T-helper 17 cell (primary cell): ENCODE measurements around the gene CAMK1D. TPM values are rescaled to one million over a fixed set of nuclear protein-coding genes. Genes with fewer than 3 reads are reported as not detected.
"Not testable (repeated sequence)": the region's sequence is repeated elsewhere in the genome, so short reads cannot be mapped to it uniquely, and the experiment has no call there.

Source experiments
- ATAC-seq: fragments of 150-1000 bp; cut with Tn5 transposase; 2 replicates; pipeline ENCODE4 v1.10.0; 2021; ENCODE audit warnings: mild to moderate bottlenecking, moderate library complexity
- DNase-seq, 3 donors: peaks; one replicate each; pipeline versions ENCODE4 v3.0.0 to v3.0.0-alpha.2; 2020 to 2021
- H3K9me3 ChIP-seq: one replicate; pipeline ENCODE4 v1.7.0; 2013; ENCODE audit warnings: low read length, mild to moderate bottlenecking; ENCODE audit not compliant: control insufficient read depth, poor library complexity, severe bottlenecking
- H3K27ac Mint-ChIP-seq: one replicate; pipeline ENCODE4 v1.8.0; 2022; ENCODE audit warnings: mild to moderate bottlenecking, moderate library complexity, mixed read lengths
- H3K27me3 Mint-ChIP-seq: one replicate; pipeline ENCODE4 v1.8.0; 2022; ENCODE audit warnings: mixed read lengths
- H3K36me3 Mint-ChIP-seq: one replicate; pipeline ENCODE4 v1.8.0; 2022; ENCODE audit warnings: low read depth, mixed read lengths
- H3K4me1 Mint-ChIP-seq: one replicate; pipeline ENCODE4 v1.8.0; 2022; ENCODE audit warnings: mild to moderate bottlenecking, mixed read lengths
- H3K4me3 Mint-ChIP-seq: one replicate; pipeline ENCODE4 v1.8.0; 2022; ENCODE audit warnings: mild to moderate bottlenecking, moderate library complexity, mixed read lengths
- total RNA-seq, 4 donors: library from RNA in 2 of 4; stranded (reverse) in 2 of 4; gene quantifications; one replicate each; pipeline ENCODE4 v1.2.3 and lab custom pipeline; 2022 to 2026

Gene CAMK1D
- total RNA-seq, 2 donors from 2014 or later = 31.1 to 47.3 TPM

- not testable (repeated sequence) for H3K27ac Mint-ChIP-seq, DNase-seq, ATAC-seq, H3K27me3 Mint-ChIP-seq, H3K9me3 ChIP-seq, H3K36me3 Mint-ChIP-seq, H3K4me1 Mint-ChIP-seq, H3K4me3 Mint-ChIP-seq
These were observed 21.0 kb upstream of the CAMK1D start for GRCh38 chr10:12328312-12328711.

GRCh38 chr10:12332572-12333379 is 16.6 kb upstream of the CAMK1D start:
- H3K9me3 ChIP-seq = no peaks in the 10 kb centered on the region
- ATAC-seq = no peak
- Mint-ChIP-seq H3K27ac (peak overlapping the region; percentile 89), H3K4me3 (peak overlapping the region; percentile 59), H3K27me3 (no peaks in the 10 kb centered on the region), H3K4me1 (peaks cover 12% of the 10 kb centered on the region), H3K36me3 (no peaks in the 10 kb centered on the region)
- DNase-seq = no peak

DNA sequence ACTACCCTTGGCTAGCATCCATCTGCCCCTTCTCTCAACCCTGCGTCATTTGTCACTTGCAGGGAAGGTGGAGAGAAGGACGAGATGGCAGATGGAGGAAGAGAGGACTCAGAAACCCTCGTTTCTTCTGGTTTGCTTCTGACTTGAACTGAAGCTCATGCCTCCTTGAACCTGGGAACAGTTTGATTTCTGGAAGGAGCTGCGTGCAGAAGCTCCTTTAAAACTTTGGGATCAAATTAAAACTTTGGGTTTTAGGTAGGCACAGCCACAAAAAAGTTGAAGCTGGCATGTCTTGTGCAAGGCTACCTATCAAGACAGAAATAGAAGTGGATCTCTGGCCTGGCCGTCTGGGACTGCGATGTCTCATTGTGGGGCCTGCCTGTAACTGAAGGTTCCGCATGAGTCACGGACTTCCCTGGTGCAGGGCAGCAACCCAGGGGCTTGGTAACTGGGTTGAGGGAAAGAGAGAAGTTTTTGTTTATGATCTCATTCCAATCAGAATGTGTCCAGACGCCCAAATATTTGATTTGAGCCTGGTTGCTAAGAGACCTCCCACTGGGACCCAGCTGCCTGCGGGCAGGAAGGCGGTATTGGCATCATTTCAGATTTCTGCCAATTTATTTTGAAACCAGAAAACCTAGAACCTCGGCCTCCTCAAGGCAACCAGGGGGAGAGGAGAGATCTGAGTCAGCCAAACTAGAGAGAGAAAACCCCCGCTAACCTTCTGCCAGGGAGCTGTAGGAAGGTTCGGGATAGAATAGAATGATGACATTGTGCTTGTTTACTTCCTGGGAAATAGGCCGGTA is 15.8 kb upstream of the CAMK1D start:
- Mint-ChIP-seq H3K27me3 (no peaks in the 10 kb centered on the region), H3K4me1 (peaks cover 12% of the 10 kb centered on the region), H3K4me3 (peak overlapping the region; percentile 59), H3K27ac (peak overlapping the region; percentile 89), H3K36me3 (no peaks in the 10 kb centered on the region)
- peak in 2 of 3 donors; percentile 8 to 39 for DNase-seq
- peak; percentile 89 for ATAC-seq
- H3K9me3 ChIP-seq = no peaks in the 10 kb centered on the region

GRCh38 chr10:12334186-12334530 is 15.2 kb upstream of the CAMK1D start:
- H3K4me3 Mint-ChIP-seq = peak overlapping the region; percentile 59
- DNase-seq (no peak), ATAC-seq (no peak)
- H3K27ac Mint-ChIP-seq = peak overlapping the region; percentile 89
- H3K4me1 Mint-ChIP-seq = peaks cover 12% of the 10 kb centered on the region
- H3K36me3 Mint-ChIP-seq = no peaks in the 10 kb centered on the region
- no peaks in the 10 kb centered on the region for H3K27me3 Mint-ChIP-seq
- no peaks in the 10 kb centered on the region for H3K9me3 ChIP-seq

DNA sequence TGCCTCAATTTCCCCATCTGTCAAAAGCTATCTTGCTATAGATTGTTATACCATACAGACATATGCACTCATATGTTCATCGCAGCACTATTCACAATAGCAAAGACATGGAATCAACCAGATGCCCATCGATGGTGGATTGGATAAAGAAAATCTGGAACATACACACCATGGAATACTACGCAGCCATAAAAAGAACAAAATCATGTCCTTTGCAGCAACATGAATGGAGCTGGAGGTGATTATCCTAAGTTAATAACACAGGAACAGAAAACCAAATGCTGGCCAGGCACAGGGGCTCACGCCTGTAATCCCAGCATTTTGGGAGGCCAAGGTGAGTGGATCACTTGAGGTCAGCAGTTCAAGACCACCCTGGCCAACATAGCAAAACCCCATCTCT is 14.2 kb upstream of the CAMK1D start:
- H3K27ac Mint-ChIP-seq, H3K9me3 ChIP-seq, H3K36me3 Mint-ChIP-seq, DNase-seq, ATAC-seq, H3K27me3 Mint-ChIP-seq, H3K4me3 Mint-ChIP-seq: not testable (repeated sequence)
- peaks cover 12% of the 10 kb centered on the region for H3K4me1 Mint-ChIP-seq

GRCh38 chr10:12337453-12338372 is 11.6 kb upstream of the CAMK1D start:
- H3K9me3 ChIP-seq = no peaks in the 10 kb centered on the region
- H3K4me3 Mint-ChIP-seq = no peak overlapping the region
- DNase-seq (no peak), ATAC-seq (no peak)
- peaks cover 15% of the 10 kb centered on the region for H3K4me1 Mint-ChIP-seq
- H3K27me3 Mint-ChIP-seq = no peaks in the 10 kb centered on the region
- no peak overlapping the region for H3K27ac Mint-ChIP-seq
- no peaks in the 10 kb centered on the region for H3K36me3 Mint-ChIP-seq

GRCh38 chr10:12338981-12339380 is 10.4 kb upstream of the CAMK1D start:
- no peak overlapping the region for H3K27ac Mint-ChIP-seq
- ATAC-seq (no peak), DNase-seq (no peak)
- peaks cover 7% of the 10 kb centered on the region for H3K4me1 Mint-ChIP-seq
- no peaks in the 10 kb centered on the region for H3K27me3 Mint-ChIP-seq
- H3K4me3 Mint-ChIP-seq = no peak overlapping the region
- no peaks in the 10 kb centered on the region for H3K9me3 ChIP-seq
- H3K36me3 Mint-ChIP-seq = no peaks in the 10 kb centered on the region

DNA sequence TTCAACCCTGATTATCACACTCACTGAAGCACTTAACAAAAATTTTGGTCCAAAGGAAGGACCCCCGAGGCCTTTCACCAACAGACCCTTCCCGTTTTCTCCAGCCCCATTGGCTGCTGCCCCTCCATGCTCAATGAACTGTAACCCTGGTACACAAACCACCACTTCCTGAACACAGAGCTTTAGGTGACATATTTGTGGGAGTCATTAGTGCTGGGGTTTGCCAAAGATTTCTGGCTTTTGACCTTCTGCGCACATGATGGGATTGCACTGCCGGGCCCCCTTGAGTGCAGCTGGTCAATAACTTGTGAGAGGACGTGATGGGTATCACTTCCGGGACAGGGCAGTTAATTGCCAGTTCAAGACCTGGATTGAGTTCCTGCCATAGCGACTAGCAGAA is 9.0 kb upstream of the CAMK1D start:
- Mint-ChIP-seq H3K27ac (no peak overlapping the region), H3K36me3 (no peaks in the 10 kb centered on the region), H3K4me1 (peaks cover 5% of the 10 kb centered on the region), H3K27me3 (no peaks in the 10 kb centered on the region), H3K4me3 (no peak overlapping the region)
- ATAC-seq (no peak), DNase-seq (no peak)
- H3K9me3 ChIP-seq = no peaks in the 10 kb centered on the region

- Mint-ChIP-seq H3K4me3 (no peak overlapping the region), H3K27me3 (no peaks in the 10 kb centered on the region), H3K36me3 (no peaks in the 10 kb centered on the region), H3K4me1 (peaks cover 5% of the 10 kb centered on the region), H3K27ac (no peak overlapping the region)
- DNase-seq = no peak
- no peak for ATAC-seq
- H3K9me3 ChIP-seq = no peaks in the 10 kb centered on the region
These were observed 8.4 kb upstream of the CAMK1D start for GRCh38 chr10:12340937-12341336.

- no peak overlapping the region for H3K4me3 Mint-ChIP-seq
- ATAC-seq (no peak), DNase-seq (no peak)
- H3K27me3 Mint-ChIP-seq = no peaks in the 10 kb centered on the region
- no peak overlapping the region for H3K27ac Mint-ChIP-seq
- H3K9me3 ChIP-seq = no peaks in the 10 kb centered on the region
- no peaks in the 10 kb centered on the region for H3K36me3 Mint-ChIP-seq
- peaks cover 5% of the 10 kb centered on the region for H3K4me1 Mint-ChIP-seq
These were observed 7.8 kb upstream of the CAMK1D start for GRCh38 chr10:12341526-12341925.

DNA sequence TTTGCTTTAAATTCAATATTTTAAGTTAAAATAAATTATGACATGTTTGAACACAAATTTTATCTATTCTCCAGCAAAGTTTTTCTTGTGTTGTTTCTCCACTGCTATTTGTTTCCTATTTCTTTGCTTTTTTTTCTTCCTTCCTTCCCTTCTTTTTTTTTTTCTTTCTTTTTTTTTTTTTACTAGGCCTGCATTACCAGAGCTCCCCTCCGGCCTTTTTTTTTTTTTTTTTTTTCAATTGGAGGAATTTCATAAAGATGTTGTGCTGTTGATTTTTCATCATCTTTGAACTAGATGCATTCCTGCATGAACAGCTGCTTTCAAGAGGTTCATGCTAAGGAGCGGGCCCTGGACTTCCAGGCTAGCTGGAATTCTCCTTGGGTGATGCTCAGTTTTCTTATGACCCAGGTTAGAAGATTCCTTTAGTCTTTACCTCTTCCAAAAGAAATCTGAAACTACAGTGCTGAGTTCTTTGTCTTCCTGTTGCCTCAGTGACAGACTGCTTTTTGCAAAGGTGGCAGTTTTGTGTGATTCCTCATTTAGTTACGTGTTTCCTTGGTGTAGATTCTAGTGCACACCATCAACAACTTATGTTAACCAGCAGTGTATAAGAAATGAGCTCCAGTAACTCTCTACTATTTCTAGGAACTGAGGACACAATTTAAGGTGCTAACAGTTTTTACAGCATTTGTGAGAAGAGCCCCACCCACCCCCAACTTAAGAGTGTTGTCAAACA is 4.8 kb upstream of the CAMK1D start:
- peak overlapping the region; percentile 79 for H3K27ac Mint-ChIP-seq
- H3K27me3 Mint-ChIP-seq = no peaks in the 10 kb centered on the region
- H3K4me1 Mint-ChIP-seq = peaks cover 16% of the 10 kb centered on the region
- H3K36me3 Mint-ChIP-seq = peaks cover 2% of the 10 kb centered on the region
- DNase-seq (no peak), ATAC-seq (no peak)
- H3K4me3 Mint-ChIP-seq = peak overlapping the region; percentile 43
- H3K9me3 ChIP-seq = no peaks in the 10 kb centered on the region

- peaks cover 26% of the 10 kb centered on the region for H3K4me1 Mint-ChIP-seq
- H3K27me3 Mint-ChIP-seq = no peaks in the 10 kb centered on the region
- DNase-seq = no peak
- ATAC-seq = no peak
- H3K27ac Mint-ChIP-seq = peak overlapping the region; percentile 98
- no peak overlapping the region for H3K4me3 Mint-ChIP-seq
- no peaks in the 10 kb centered on the region for H3K9me3 ChIP-seq
- H3K36me3 Mint-ChIP-seq = peaks cover 8% of the 10 kb centered on the region
These were observed 2.6 kb upstream of the CAMK1D start for GRCh38 chr10:12346707-12347106.
